ENCODE data around the gene HNRNPF. TPM values are rescaled to one million over a fixed set of nuclear protein-coding genes. Genes with fewer than 3 reads are reported as not detected.

The HNRNPF gene
- total and polyA plus RNA-seq, 4 donors = 64.5 to 150 (median 113) TPM

DNA sequence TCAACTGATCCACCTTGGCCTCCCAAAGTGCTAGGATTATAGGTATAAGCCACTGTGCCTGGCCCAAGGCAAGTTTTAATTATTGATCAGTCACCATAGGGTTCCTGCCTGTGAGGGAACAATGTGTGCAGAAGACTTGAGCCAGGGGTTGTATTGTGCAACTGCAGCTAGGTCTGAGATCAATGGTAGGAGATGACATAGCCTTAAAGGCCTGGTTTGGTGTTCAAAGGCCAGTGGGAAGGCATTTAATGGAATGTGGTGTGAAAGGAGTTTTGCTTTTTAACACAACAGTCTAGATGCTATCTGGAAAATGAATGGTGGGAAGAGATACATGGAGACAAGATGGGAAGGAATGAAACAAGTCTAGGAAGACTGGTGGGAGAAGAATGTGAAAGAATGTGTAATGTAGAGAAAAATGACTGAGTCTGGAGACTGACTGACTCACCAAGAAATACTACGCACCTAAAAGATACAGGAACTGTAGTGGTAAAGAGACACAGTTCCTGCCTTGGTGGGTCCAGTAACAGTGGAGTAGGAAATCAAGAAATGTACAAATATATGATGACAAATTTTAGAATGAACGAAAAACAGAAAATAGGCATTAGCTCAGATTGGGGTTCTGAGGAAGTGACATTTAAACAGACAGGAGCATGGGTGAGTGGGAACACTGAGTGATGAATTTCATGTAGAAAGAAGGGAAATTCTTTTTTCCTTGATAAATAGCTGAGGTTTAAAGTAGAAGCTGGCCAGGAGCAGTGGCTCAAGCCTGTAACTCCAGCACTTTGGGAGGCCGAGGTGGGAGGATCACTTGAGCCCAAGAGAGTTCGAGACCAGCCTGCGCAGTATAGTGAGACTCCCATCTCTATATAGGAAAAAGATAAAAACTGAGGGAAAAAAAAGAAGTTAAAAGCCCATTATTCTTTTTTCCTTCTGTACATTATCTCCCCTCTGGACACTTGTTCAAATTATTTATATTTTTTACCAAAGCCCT lies 9.4 kb downstream of the HNRNPF start:
- no peaks in the 10 kb centered on the region for H3K9me3 ChIP-seq (ENCODE audit: control insufficient read depth in 4 of 4, low read length in 3 of 4)
- peak overlapping the region in 2 of 3 donors; percentile 0 to 22 for H3K4me3 ChIP-seq (ENCODE audit: low read depth in 1 of 3, low read length in 3 of 3)
- TF ChIP-seq TAF1 (conservative IDR thresholded peaks at IDR 0.05) (no peak), HNF4A (conservative IDR thresholded peaks at IDR 0.05) (peak; percentile 70 to 83), CTCF (IDR thresholded peaks at IDR 0.05; ENCODE audit: low read depth, low read length, missing input control) (no peak), RXRA (IDR thresholded peaks at IDR 0.05) (peak; percentile 50 to 68), RAD21 (IDR thresholded peaks at IDR 0.05) (peak in 1 of 2 donors; percentile 26), SP1 (IDR thresholded peaks at IDR 0.05) (peak; percentile 66), EGR1 (IDR thresholded peaks at IDR 0.05; ENCODE audit: low read depth in 2 of 2) (no peak), JUND (IDR thresholded peaks at IDR 0.05) (peak; percentile 25 to 63), NR2F2 (IDR thresholded peaks at IDR 0.05) (no peak), MAX (IDR thresholded peaks at IDR 0.05) (peak; percentile 47), FOXA2 (IDR thresholded peaks at IDR 0.05) (no peak), HNF4G (IDR thresholded peaks at IDR 0.05) (peak; percentile 51), GABPA (IDR thresholded peaks at IDR 0.05 in 1 of 2, conservative IDR thresholded peaks at IDR 0.05 in 1 of 2) (no peak), FOXA1 (IDR thresholded peaks at IDR 0.05) (no peak), YY1 (IDR thresholded peaks at IDR 0.05) (peak; percentile 49)
- TF ChIP-seq, protein P1, sequence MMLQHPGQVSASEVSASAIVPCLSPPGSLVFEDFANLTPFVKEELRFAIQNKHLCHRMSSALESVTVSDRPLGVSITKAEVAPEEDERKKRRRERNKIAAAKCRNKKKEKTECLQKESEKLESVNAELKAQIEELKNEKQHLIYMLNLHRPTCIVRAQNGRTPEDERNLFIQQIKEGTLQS (IDR thresholded peaks at IDR 0.05) = no peak
- TF ChIP-seq, protein P2, sequence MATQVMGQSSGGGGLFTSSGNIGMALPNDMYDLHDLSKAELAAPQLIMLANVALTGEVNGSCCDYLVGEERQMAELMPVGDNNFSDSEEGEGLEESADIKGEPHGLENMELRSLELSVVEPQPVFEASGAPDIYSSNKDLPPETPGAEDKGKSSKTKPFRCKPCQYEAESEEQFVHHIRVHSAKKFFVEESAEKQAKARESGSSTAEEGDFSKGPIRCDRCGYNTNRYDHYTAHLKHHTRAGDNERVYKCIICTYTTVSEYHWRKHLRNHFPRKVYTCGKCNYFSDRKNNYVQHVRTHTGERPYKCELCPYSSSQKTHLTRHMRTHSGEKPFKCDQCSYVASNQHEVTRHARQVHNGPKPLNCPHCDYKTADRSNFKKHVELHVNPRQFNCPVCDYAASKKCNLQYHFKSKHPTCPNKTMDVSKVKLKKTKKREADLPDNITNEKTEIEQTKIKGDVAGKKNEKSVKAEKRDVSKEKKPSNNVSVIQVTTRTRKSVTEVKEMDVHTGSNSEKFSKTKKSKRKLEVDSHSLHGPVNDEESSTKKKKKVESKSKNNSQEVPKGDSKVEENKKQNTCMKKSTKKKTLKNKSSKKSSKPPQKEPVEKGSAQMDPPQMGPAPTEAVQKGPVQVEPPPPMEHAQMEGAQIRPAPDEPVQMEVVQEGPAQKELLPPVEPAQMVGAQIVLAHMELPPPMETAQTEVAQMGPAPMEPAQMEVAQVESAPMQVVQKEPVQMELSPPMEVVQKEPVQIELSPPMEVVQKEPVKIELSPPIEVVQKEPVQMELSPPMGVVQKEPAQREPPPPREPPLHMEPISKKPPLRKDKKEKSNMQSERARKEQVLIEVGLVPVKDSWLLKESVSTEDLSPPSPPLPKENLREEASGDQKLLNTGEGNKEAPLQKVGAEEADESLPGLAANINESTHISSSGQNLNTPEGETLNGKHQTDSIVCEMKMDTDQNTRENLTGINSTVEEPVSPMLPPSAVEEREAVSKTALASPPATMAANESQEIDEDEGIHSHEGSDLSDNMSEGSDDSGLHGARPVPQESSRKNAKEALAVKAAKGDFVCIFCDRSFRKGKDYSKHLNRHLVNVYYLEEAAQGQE (IDR thresholded peaks at IDR 0.05) = no peak
- TF ChIP-seq, protein P3, sequence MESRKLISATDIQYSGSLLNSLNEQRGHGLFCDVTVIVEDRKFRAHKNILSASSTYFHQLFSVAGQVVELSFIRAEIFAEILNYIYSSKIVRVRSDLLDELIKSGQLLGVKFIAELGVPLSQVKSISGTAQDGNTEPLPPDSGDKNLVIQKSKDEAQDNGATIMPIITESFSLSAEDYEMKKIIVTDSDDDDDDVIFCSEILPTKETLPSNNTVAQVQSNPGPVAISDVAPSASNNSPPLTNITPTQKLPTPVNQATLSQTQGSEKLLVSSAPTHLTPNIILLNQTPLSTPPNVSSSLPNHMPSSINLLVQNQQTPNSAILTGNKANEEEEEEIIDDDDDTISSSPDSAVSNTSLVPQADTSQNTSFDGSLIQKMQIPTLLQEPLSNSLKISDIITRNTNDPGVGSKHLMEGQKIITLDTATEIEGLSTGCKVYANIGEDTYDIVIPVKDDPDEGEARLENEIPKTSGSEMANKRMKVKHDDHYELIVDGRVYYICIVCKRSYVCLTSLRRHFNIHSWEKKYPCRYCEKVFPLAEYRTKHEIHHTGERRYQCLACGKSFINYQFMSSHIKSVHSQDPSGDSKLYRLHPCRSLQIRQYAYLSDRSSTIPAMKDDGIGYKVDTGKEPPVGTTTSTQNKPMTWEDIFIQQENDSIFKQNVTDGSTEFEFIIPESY (IDR thresholded peaks at IDR 0.05) = no peak
- H3K36me3 ChIP-seq (ENCODE audit: control insufficient read depth in 4 of 4, insufficient read depth in 3 of 4, low read depth in 1 of 4, low read length in 3 of 4) = peaks cover 0 to 9% (median 4%) of the 10 kb centered on the region in 4 donors
- no peak for DNase-seq (ENCODE audit: low spot score)
- peak overlapping the region in 1 of 2 donors; percentile 35 for H3K27ac ChIP-seq (ENCODE audit: low read depth in 1 of 2, low read length in 2 of 2)
- H3K4me1 ChIP-seq (ENCODE audit: control insufficient read depth in 4 of 4, insufficient read depth in 4 of 4, low read length in 3 of 4) = peaks cover 19 to 77% (median 61%) of the 10 kb centered on the region in 4 donors
- 87% methylated on average over 5 of the region's 5 CpGs for WGBS
- no peak overlapping the region for H3K9ac ChIP-seq (ENCODE audit: low read depth in 1 of 2, low read length in 2 of 2)
- H3K27me3 ChIP-seq (ENCODE audit: control insufficient read depth in 4 of 4, insufficient read depth in 4 of 4, low read length in 3 of 4) = no peaks in the 10 kb centered on the region
